IMR-90 (cell line): ENCODE results near the gene NTRK3. TPM values are rescaled to one million over a fixed set of nuclear protein-coding genes. Genes with fewer than 3 reads are reported as not detected.

ENCODE experiments used
- ATAC-seq: fragments of 200-7000 bp; cut with Tn5 transposase; 2 replicates; pipeline ENCODE4 v1.9.1; 2020; ENCODE audit warnings: low read depth, mild to moderate bottlenecking, moderate library complexity
- BruUV-seq: library from RNA; stranded (reverse); fragments of 400-500 nt; replicated peaks from 2 replicates; lab custom pipeline; 2021; lab: Mats Ljungman, UMichigan
- CTCF ChIA-PET: fragments of 300-600 bp; formaldehyde crosslinking; extraction: SDS; loops from one replicate; lab custom pipeline; 2021; ENCODE audit warnings: antibody characterized with exemption; lab: Yijun Ruan, JAX
- POLR2A ChIA-PET: fragments of 300-600 bp; sonication (Branson Sonifier 250); formaldehyde crosslinking; loops from one replicate; lab custom pipeline; 2022; ENCODE audit warnings: antibody characterized with exemption; ENCODE audit not compliant: unreplicated experiment; lab: Charles Lee
- DNase-seq: peaks from one replicate; pipeline ENCODE4 v3.0.0; 2013
- H2AFZ ChIP-seq: replicated peaks from 2 replicates; pipeline ENCODE3; 2013; ENCODE audit warnings: low read length, mild to moderate bottlenecking; ENCODE audit not compliant: poor library complexity
- H2AK5ac ChIP-seq: 2 replicates; pipeline ENCODE4 v1.6.1; 2013; ENCODE audit warnings: low read depth, low read length, inconsistent platforms
- H2AK9ac ChIP-seq: replicated peaks from 2 replicates; pipeline ENCODE3; 2013; ENCODE audit warnings: mild to moderate bottlenecking, low read depth, low read length, moderate library complexity; ENCODE audit not compliant: poor library complexity
- H2BK120ac ChIP-seq: 2 replicates; pipeline ENCODE4 v1.6.1; 2013; ENCODE audit warnings: low read depth, low read length, inconsistent platforms
- H2BK15ac ChIP-seq: 3 replicates; pipeline ENCODE4 v1.6.1; 2013; ENCODE audit warnings: low read depth, low read length, inconsistent platforms
- H2BK20ac ChIP-seq: 2 replicates; pipeline ENCODE4 v1.6.1; 2013; ENCODE audit warnings: low read depth, mild to moderate bottlenecking, inconsistent platforms, low read length, moderate library complexity
- H2BK5ac ChIP-seq: 2 replicates; pipeline ENCODE4 v1.6.1; 2013; ENCODE audit warnings: mild to moderate bottlenecking, low read depth, low read length, inconsistent platforms; ENCODE audit not compliant: poor library complexity, severe bottlenecking
- H3K14ac ChIP-seq: replicated peaks from 2 replicates; pipeline ENCODE4 v1.6.1; 2013; ENCODE audit warnings: low read depth, low read length, inconsistent platforms
- H3K18ac ChIP-seq: 2 replicates; pipeline ENCODE4 v1.6.1; 2013; ENCODE audit warnings: low read depth, low read length, control low read depth
- H3K23ac ChIP-seq: 2 replicates; pipeline ENCODE4 v1.6.1; 2013; ENCODE audit warnings: low read depth, low read length, inconsistent platforms
- H3K27ac ChIP-seq: 2 replicates; pipeline ENCODE4 v1.5.1; 2013; ENCODE audit warnings: mild to moderate bottlenecking, control low read depth, low read length; ENCODE audit not compliant: insufficient read depth
- H3K27me3 ChIP-seq: 2 replicates; pipeline ENCODE4 v1.6.1; 2013; ENCODE audit warnings: low read length; ENCODE audit not compliant: control insufficient read depth, insufficient read depth
- H3K36me3 ChIP-seq: 2 replicates; pipeline ENCODE4 v1.6.1; 2013; ENCODE audit warnings: low read length, mixed read lengths; ENCODE audit not compliant: control insufficient read depth, insufficient read depth
- H3K4ac ChIP-seq: 2 replicates; pipeline ENCODE4 v1.6.1; 2013; ENCODE audit warnings: low read depth, low read length, inconsistent platforms
- H3K4me1 ChIP-seq: 2 replicates; pipeline ENCODE4 v1.6.1; 2013; ENCODE audit warnings: low read length, mixed read lengths; ENCODE audit not compliant: control insufficient read depth, insufficient read depth
- H3K4me2 ChIP-seq: 2 replicates; pipeline ENCODE4 v1.6.1; 2013; ENCODE audit warnings: low read depth, mild to moderate bottlenecking, control low read depth, low read length, moderate library complexity
- H3K4me3 ChIP-seq: 2 replicates; pipeline ENCODE4 v1.5.1; 2013; ENCODE audit warnings: low read depth, mild to moderate bottlenecking, control low read depth, low read length, moderate library complexity; ENCODE audit not compliant: insufficient read depth
- H3K56ac ChIP-seq: 2 replicates; pipeline ENCODE4 v1.6.1; 2013; ENCODE audit warnings: low read length, inconsistent platforms; ENCODE audit not compliant: insufficient read depth; ENCODE audit errors: extremely low read depth
- H3K79me1 ChIP-seq, 2 experiments: 2 replicates each; pipeline ENCODE4 v1.6.1; 2013; ENCODE audit warnings: low read length in 2 of 2, inconsistent platforms in 1 of 2, low read depth in 1 of 2
- H3K9ac ChIP-seq: 2 replicates; pipeline ENCODE4 v1.6.1; 2013; ENCODE audit warnings: low read depth, low read length, control low read depth
- H3K9me1 ChIP-seq: 2 replicates; pipeline ENCODE4 v1.6.1; 2013; ENCODE audit warnings: low read length, inconsistent platforms; ENCODE audit not compliant: insufficient read depth
- H3K9me3 ChIP-seq: 2 replicates; pipeline ENCODE4 v1.6.1; 2013; ENCODE audit warnings: low read length; ENCODE audit not compliant: control insufficient read depth, insufficient read depth
- H4K20me1 ChIP-seq: 2 replicates; pipeline ENCODE4 v1.6.1; 2013; ENCODE audit warnings: low read length, inconsistent platforms; ENCODE audit not compliant: insufficient read depth
- H4K5ac ChIP-seq: 2 replicates; pipeline ENCODE4 v1.6.1; 2013; ENCODE audit warnings: mild to moderate bottlenecking, low read depth, low read length, control low read depth
- H4K8ac ChIP-seq, 2 experiments: 2 replicates each; pipeline ENCODE4 v1.6.1; 2013; ENCODE audit warnings: low read depth in 2 of 2, low read length in 2 of 2, control low read depth in 1 of 2, inconsistent platforms in 1 of 2
- H4K91ac ChIP-seq: 2 replicates; pipeline ENCODE4 v1.6.1; 2013; ENCODE audit warnings: low read depth, low read length, inconsistent platforms; ENCODE audit not compliant: insufficient read depth
- BHLHE40 ChIP-seq: fragments of 150-350 bp; IDR thresholded peaks from 2 replicates; pipeline ENCODE4 v1.6.1; 2016; ENCODE audit warnings: mild to moderate bottlenecking, low read depth, low read length
- MAFK ChIP-seq: IDR thresholded peaks from 2 replicates; pipeline ENCODE4 v1.6.1; 2012; ENCODE audit warnings: low read depth, low read length, improper control_type of control experiment
- MXI1 ChIP-seq: IDR thresholded peaks from 2 replicates; pipeline ENCODE4 v1.6.1; 2012; ENCODE audit warnings: low read depth, mild to moderate bottlenecking, low read length, moderate library complexity, borderline replicate concordance
- RAD21 ChIP-seq: IDR thresholded peaks from 2 replicates; pipeline ENCODE4 v1.6.1; 2012; ENCODE audit warnings: low read length, improper control_type of control experiment
- RCOR1 ChIP-seq: IDR thresholded peaks from 2 replicates; pipeline ENCODE4 v1.6.1; 2012; ENCODE audit warnings: mild to moderate bottlenecking, low read length, improper control_type of control experiment; ENCODE audit not compliant: insufficient replicate concordance
- RFX5 ChIP-seq: IDR thresholded peaks from 2 replicates; pipeline ENCODE4 v1.8.0; 2012; ENCODE audit warnings: low read depth, mild to moderate bottlenecking, low read length, moderate library complexity
- SMC3 ChIP-seq: fragments of 150-350 bp; IDR thresholded peaks from 2 replicates; pipeline ENCODE4 v1.6.1; 2016; ENCODE audit warnings: low read depth, mild to moderate bottlenecking, antibody characterized with exemption, low read length, moderate library complexity
- WGBS, 2 experiments: methylation state at CpG; one replicate each; pipeline versions ENCODE4 v1.1.5 to v1.1.7; 2013; ENCODE audit warnings: missing lambda C conversion rate in 2 of 2; ENCODE audit not compliant: insufficient read length in 1 of 2; ENCODE audit errors: extremely low coverage in 2 of 2; 5-methylcytosine and 5-hydroxymethylcytosine counted together
- dilution Hi-C: fragments of 300-500 bp; cut with HindIII; formaldehyde crosslinking; loops from one replicate; pipeline ENCODE4 v1.14.3; 2018; ENCODE audit warnings: low sequenced_read_pairs; ENCODE audit not compliant: unreplicated experiment
- in situ Hi-C: fragments of 300-500 bp; cut with MboI; formaldehyde crosslinking; loops from 3 replicates; pipeline ENCODE4 v1.14.3; 2019; ENCODE audit warnings: low sequenced_read_pairs, inconsistent platforms, mixed read lengths
- intact Hi-C: fragments of 100-400 bp; cut with micrococcal nuclease; formaldehyde crosslinking; loops from 2 replicates; pipeline ENCODE4 v1.10.0; 2022
- polyA plus RNA-seq, 3 experiments: library from polyadenylated mRNA; depleted of rRNA; stranded (reverse); fragments of >200 nt; gene quantifications; 2 replicates each; pipeline ENCODE4 v1.2.3, GENCODE V29; 2012; ENCODE audit warnings: low replicate concordance in 1 of 3
- total RNA-seq: library from RNA; depleted of rRNA; stranded (reverse); fragments of >200 nt; gene quantifications from 2 replicates; pipeline ENCODE4 v1.2.3, GENCODE V29; 2012
- TF ChIP-seq, protein P1 (sequence below): fragments of 150-350 bp; IDR thresholded peaks from 2 replicates; pipeline ENCODE4 v1.6.1; 2017; ENCODE audit warnings: mild to moderate bottlenecking, antibody characterized with exemption, low read length, low read depth
- TF ChIP-seq, protein P2 (sequence below): fragments of 150-350 bp; IDR thresholded peaks from 2 replicates; pipeline ENCODE4 v1.6.1; 2016; ENCODE audit warnings: low read depth, mild to moderate bottlenecking, low read length, moderate library complexity, borderline replicate concordance

Gene NTRK3
- total and polyA plus RNA-seq, 2 of the 4 experiments (the other 2 are of a cell fraction): under 0.01 to 0.15 TPM

DNA sequence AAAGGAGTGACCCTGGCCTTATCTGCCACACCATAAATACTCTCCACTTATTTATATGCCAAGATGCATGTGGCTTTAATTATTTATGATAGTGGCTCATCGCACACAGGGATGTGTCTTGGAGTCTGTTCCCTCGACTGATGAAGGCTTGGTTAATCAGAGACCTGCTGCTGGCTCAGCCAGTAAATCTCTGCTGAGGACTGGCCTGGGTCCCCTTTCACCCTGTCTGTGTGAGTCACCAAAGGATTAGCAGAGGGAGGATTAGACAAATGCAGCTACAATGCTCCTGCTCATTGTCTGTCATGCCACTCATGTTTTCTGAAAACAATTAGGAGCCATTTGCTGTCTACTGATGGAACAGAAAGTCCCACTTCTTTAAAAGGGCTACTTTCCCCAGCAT, 226.8 kb downstream of the NTRK3 start:
- no peak overlapping the region for H3K14ac ChIP-seq
- no peaks in the 10 kb centered on the region for H3K4me1 ChIP-seq
- dilution Hi-C loops: no loop called here
- H3K4me2 ChIP-seq: no peak overlapping the region
- no peak overlapping the region for H2BK20ac ChIP-seq
- H3K23ac ChIP-seq: no peak overlapping the region
- intact Hi-C loops: no loop called here
- ATAC-seq: no peak
- H2BK120ac ChIP-seq: no peak overlapping the region
- no peak overlapping the region for H2BK15ac ChIP-seq
- no peaks in the 10 kb centered on the region for H3K27me3 ChIP-seq
- CTCF ChIA-PET: no interaction called here
- H2AK9ac ChIP-seq: no peak overlapping the region
- DNase-seq: no peak
- POLR2A ChIA-PET: no interaction called here
- no peak overlapping the region for H2AK5ac ChIP-seq
- no peaks in the 10 kb centered on the region for H4K20me1 ChIP-seq
- no peak overlapping the region for H3K9ac ChIP-seq
- no peak overlapping the region for H3K4ac ChIP-seq
- H2BK5ac ChIP-seq: no peak overlapping the region
- no peaks in the 10 kb centered on the region for H3K36me3 ChIP-seq
- no peaks in the 10 kb centered on the region for H3K79me1 ChIP-seq
- H2AFZ ChIP-seq: no peak overlapping the region
- H3K27ac ChIP-seq: no peak overlapping the region
- no TSS peak for BruUV-seq
- no peak overlapping the region for H4K91ac ChIP-seq
- H4K5ac ChIP-seq: no peak overlapping the region
- no peak overlapping the region for H4K8ac ChIP-seq
- in situ Hi-C loops: no loop called here
- no peak for TF ChIP-seq MXI1
- TF ChIP-seq RCOR1: no peak
- no peak for TF ChIP-seq RFX5
- TF ChIP-seq, protein P1, sequence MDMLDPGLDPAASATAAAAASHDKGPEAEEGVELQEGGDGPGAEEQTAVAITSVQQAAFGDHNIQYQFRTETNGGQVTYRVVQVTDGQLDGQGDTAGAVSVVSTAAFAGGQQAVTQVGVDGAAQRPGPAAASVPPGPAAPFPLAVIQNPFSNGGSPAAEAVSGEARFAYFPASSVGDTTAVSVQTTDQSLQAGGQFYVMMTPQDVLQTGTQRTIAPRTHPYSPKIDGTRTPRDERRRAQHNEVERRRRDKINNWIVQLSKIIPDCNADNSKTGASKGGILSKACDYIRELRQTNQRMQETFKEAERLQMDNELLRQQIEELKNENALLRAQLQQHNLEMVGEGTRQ: no peak
- TF ChIP-seq, protein P2, sequence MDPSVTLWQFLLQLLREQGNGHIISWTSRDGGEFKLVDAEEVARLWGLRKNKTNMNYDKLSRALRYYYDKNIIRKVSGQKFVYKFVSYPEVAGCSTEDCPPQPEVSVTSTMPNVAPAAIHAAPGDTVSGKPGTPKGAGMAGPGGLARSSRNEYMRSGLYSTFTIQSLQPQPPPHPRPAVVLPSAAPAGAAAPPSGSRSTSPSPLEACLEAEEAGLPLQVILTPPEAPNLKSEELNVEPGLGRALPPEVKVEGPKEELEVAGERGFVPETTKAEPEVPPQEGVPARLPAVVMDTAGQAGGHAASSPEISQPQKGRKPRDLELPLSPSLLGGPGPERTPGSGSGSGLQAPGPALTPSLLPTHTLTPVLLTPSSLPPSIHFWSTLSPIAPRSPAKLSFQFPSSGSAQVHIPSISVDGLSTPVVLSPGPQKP: no peak
- TF ChIP-seq BHLHE40: no peak
- TF ChIP-seq MAFK: no peak
- TF ChIP-seq SMC3: no peak
- TF ChIP-seq RAD21: no peak
- no CpG with 5 or more reads among the region's 2 CpGs for WGBS, 2 experiments
- H3K4me3 ChIP-seq: no peak overlapping the region
- H3K56ac ChIP-seq: no peak overlapping the region
- no peaks in the 10 kb centered on the region for H3K9me1 ChIP-seq
- H3K9me3 ChIP-seq: peaks cover 22% of the 10 kb centered on the region
- H3K18ac ChIP-seq: no peak overlapping the region
